ENCODE data around the gene GMDS. TPM values are rescaled to one million over a fixed set of nuclear protein-coding genes. Genes with fewer than 3 reads are reported as not detected.

Gene GMDS
- total RNA-seq, 2 experiments from 2014 or later: 36.6 to 42.8 TPM

DNA sequence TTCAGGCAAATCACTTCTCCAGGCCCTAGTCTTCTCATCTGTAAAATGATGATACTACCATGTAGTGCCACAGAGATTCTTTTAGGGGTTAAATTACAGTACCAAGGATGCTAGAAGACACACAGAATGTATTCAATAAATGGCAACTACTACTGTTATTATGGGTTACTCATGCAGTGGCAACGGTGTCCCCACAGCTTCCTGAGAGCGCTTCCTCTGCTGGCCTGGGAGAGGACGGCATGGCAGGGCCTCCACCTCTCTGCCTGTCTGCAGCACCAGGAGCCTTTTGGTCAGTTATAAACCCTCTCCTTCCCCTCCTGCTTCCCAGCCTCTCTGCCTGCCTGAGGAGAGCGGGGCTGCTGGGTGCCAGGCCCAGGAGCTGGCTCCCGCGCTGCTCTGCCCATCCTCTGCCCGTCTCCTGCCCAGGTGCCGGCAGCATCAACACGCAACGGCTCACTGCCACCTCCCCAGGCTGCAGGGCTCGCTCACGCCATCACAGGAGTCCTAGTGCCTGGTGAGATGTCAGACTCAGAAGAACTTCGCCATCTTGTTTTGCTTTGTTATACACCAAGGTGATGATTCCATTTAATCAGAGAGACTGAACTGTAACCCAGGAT, 465.0 kb downstream of the GMDS start:
- Mint-ChIP-seq H3K27me3 (no peaks in the 10 kb centered on the region), H3K4me1 (ENCODE audit: low read depth) (no peaks in the 10 kb centered on the region), H3K27ac (no peak overlapping the region), H3K4me3 (no peak overlapping the region), H3K9me3 (no peaks in the 10 kb centered on the region), H3K36me3 (ENCODE audit: low read depth) (no peaks in the 10 kb centered on the region)
- ChIA-PET CTCF (no interaction called here), POLR2A (no interaction called here)
- intact Hi-C loops (cut with micrococcal nuclease): no loop called here
- TF ChIP-seq, protein P1, sequence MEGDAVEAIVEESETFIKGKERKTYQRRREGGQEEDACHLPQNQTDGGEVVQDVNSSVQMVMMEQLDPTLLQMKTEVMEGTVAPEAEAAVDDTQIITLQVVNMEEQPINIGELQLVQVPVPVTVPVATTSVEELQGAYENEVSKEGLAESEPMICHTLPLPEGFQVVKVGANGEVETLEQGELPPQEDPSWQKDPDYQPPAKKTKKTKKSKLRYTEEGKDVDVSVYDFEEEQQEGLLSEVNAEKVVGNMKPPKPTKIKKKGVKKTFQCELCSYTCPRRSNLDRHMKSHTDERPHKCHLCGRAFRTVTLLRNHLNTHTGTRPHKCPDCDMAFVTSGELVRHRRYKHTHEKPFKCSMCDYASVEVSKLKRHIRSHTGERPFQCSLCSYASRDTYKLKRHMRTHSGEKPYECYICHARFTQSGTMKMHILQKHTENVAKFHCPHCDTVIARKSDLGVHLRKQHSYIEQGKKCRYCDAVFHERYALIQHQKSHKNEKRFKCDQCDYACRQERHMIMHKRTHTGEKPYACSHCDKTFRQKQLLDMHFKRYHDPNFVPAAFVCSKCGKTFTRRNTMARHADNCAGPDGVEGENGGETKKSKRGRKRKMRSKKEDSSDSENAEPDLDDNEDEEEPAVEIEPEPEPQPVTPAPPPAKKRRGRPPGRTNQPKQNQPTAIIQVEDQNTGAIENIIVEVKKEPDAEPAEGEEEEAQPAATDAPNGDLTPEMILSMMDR (IDR thresholded peaks at IDR 0.05): no peak
- ATAC-seq (no peak), DNase-seq (no peak)

DNA sequence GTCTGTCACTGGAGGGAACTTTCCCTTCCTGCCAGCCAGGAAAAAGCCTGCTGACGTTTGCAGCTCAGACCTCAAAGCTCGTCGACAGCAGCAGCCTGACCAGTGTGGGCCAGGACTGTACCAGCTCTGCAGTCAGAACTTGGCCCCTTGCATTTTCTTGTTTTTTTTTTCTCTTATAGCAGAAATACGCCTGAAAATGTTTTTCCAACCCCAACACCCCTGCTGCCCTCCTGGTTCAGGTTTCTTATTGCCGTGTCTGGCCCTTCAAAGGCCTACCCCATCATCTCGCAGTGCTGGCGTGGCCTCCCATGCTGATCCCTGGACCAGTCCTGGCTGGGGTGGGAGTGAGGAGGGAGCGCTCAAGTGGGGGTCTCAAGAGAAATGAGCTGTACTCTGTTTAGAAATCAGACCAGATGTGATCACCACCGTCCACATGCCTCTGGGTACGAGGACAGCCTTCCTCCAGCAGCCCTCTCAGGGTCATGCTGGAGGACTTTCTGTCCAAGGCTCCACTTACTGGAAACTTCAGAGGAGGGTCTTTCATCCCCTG, 466.6 kb downstream of the GMDS start:
- Mint-ChIP-seq H3K9me3 (no peaks in the 10 kb centered on the region), H3K27me3 (no peaks in the 10 kb centered on the region), H3K4me1 (ENCODE audit: low read depth) (peaks cover 12% of the 10 kb centered on the region), H3K27ac (no peak overlapping the region), H3K4me3 (no peak overlapping the region), H3K36me3 (ENCODE audit: low read depth) (no peaks in the 10 kb centered on the region)
- DNase-seq (no peak), ATAC-seq (no peak)
- intact Hi-C loops (cut with micrococcal nuclease): loop anchor here (10.0 kb wide), 1 partner anchor 406 kb away; no protein-coding TSS in a partner anchor
- POLR2A ChIA-PET: no interaction called here
- TF ChIP-seq, protein P1 (IDR thresholded peaks at IDR 0.05): no peak
- CTCF ChIA-PET: no interaction called here

DNA sequence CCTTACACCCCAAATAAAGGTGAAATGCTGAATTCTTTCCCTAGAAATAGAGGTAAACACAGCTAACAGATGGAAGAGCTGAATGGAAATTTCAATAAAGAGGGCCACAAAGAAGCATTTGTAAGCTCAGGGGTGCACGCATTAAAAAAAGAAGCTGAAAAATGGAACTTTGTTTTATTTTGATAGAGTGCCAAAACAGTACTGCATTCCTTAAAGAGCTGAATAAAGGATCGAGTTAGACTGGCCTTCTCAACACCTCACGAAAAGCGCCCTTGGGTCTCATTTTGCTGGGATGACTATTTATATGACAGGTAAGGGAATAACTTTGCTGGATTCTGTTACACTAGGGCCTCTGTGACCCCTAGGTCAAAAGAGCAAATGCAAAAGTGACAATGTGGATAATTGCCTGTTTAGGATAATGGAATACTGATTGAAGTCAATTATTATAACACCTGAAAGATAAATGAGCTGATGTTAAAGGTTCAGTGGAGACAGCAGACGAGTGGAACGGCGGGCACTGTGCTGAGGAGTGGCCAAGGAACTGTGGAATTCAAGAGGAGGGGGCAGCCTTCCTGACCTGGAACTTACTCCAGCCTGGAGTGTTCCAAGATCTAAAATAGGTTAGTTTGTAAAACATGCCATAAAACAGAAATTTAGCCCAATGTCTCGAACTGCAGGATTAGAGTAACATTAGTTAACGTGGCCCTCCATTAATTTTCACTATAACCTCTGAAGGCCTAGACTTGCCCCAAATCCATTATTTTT, 467.3 kb downstream of the GMDS start:
- TF ChIP-seq, protein P1 (IDR thresholded peaks at IDR 0.05): no peak
- no peaks in the 10 kb centered on the region for H3K27me3 Mint-ChIP-seq
- H3K4me1 Mint-ChIP-seq (ENCODE audit: low read depth): peaks cover 18% of the 10 kb centered on the region
- no peak overlapping the region for H3K27ac Mint-ChIP-seq
- intact Hi-C loops (cut with micrococcal nuclease): loop anchor here (10.0 kb wide), 1 partner anchor 407 kb away; no protein-coding TSS in a partner anchor
- no peak for ATAC-seq
- H3K9me3 Mint-ChIP-seq: no peaks in the 10 kb centered on the region
- DNase-seq: no peak
- H3K36me3 Mint-ChIP-seq (ENCODE audit: low read depth): no peaks in the 10 kb centered on the region
- H3K4me3 Mint-ChIP-seq: no peak overlapping the region
- CTCF ChIA-PET: interaction anchor here (0.6 to 0.9 kb wide), 2 partner anchors 19 to 124 kb away, joined by 3 read pairs; no protein-coding TSS in a partner anchor
- POLR2A ChIA-PET: no interaction called here

DNA sequence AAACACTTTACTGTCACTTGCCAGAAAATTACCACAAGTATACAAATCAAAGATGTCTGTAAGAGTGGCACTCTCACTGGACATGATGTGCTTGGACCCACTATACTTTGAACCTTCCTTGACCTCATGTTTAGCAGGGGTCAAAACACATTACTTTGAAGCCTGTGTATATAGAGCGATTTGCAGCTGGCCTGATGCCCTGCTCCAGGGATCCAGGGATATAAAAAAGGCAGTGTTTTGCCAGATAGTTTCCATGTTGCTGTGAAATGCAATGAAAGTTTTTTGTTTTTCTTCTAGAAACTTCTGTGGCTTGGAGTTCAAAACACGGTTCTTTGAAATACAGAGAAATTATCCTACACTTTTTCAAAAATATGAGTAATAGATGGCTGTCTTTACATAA, 470.0 kb downstream of the GMDS start:
- no peak for ATAC-seq
- TF ChIP-seq, protein P1 (IDR thresholded peaks at IDR 0.05): no peak
- H3K4me1 Mint-ChIP-seq (ENCODE audit: low read depth): peaks cover 40% of the 10 kb centered on the region
- H3K27ac Mint-ChIP-seq: no peak overlapping the region
- no peaks in the 10 kb centered on the region for H3K36me3 Mint-ChIP-seq (ENCODE audit: low read depth)
- no peak for DNase-seq
- no peaks in the 10 kb centered on the region for H3K9me3 Mint-ChIP-seq
- ChIA-PET CTCF (no interaction called here), POLR2A (no interaction called here)
- intact Hi-C loops (cut with micrococcal nuclease): loop anchor here (10.0 kb wide), 1 partner anchor 409 kb away; no protein-coding TSS in a partner anchor
- no peaks in the 10 kb centered on the region for H3K27me3 Mint-ChIP-seq
- no peak overlapping the region for H3K4me3 Mint-ChIP-seq
